ENCODE results near the gene GRM4.

GRM4 gene

GRCh38 chr6:34096193-34096592, 49.7 kb downstream of the GRM4 start:
- H3K9me3 Mint-ChIP-seq: no peaks in the 10 kb centered on the region
- no peaks in the 10 kb centered on the region for H3K36me3 Mint-ChIP-seq (ENCODE audit: low read depth)
- peaks cover 13% of the 10 kb centered on the region for H3K27me3 Mint-ChIP-seq (ENCODE audit: low read depth)
- H3K27ac Mint-ChIP-seq: no peak overlapping the region
- no peaks in the 10 kb centered on the region for H3K4me1 Mint-ChIP-seq (ENCODE audit: low read depth)
- no peak overlapping the region for H3K4me3 Mint-ChIP-seq

GRCh38 chr6:34095741-34096140, 50.1 kb downstream of the GRM4 start:
- Mint-ChIP-seq H3K27me3 (ENCODE audit: low read depth) (peaks cover 13% of the 10 kb centered on the region), H3K4me1 (ENCODE audit: low read depth) (no peaks in the 10 kb centered on the region)

GRCh38 chr6:34095136-34095505, 50.8 kb downstream of the GRM4 start:
- H3K27ac Mint-ChIP-seq: no peak overlapping the region
- H3K36me3 Mint-ChIP-seq (ENCODE audit: low read depth): no peaks in the 10 kb centered on the region
- H3K4me3 Mint-ChIP-seq: no peak overlapping the region
- no peaks in the 10 kb centered on the region for H3K4me1 Mint-ChIP-seq (ENCODE audit: low read depth)
- no peaks in the 10 kb centered on the region for H3K9me3 Mint-ChIP-seq
- peaks cover 13% of the 10 kb centered on the region for H3K27me3 Mint-ChIP-seq (ENCODE audit: low read depth)

More at GRCh38 chr6:34095741-34096140, 50.1 kb downstream of the GRM4 start:
- Mint-ChIP-seq H3K36me3 (ENCODE audit: low read depth) (no peaks in the 10 kb centered on the region), H3K9me3 (no peaks in the 10 kb centered on the region), H3K27ac (no peak overlapping the region), H3K4me3 (no peak overlapping the region)

- Mint-ChIP-seq H3K27me3 (ENCODE audit: low read depth) (peaks cover 13% of the 10 kb centered on the region), H3K4me1 (ENCODE audit: low read depth) (no peaks in the 10 kb centered on the region), H3K4me3 (no peak overlapping the region), H3K36me3 (ENCODE audit: low read depth) (no peaks in the 10 kb centered on the region), H3K9me3 (no peaks in the 10 kb centered on the region), H3K27ac (no peak overlapping the region)
These were observed 51.3 kb downstream of the GRM4 start for GRCh38 chr6:34094474-34095135.

GRCh38 chr6:34093854-34094430, 51.9 kb downstream of the GRM4 start:
- Mint-ChIP-seq H3K9me3 (no peaks in the 10 kb centered on the region), H3K4me3 (no peak overlapping the region), H3K27ac (no peak overlapping the region), H3K36me3 (ENCODE audit: low read depth) (no peaks in the 10 kb centered on the region), H3K4me1 (ENCODE audit: low read depth) (no peaks in the 10 kb centered on the region), H3K27me3 (ENCODE audit: low read depth) (peaks cover 13% of the 10 kb centered on the region)

GRCh38 chr6:34093206-34093605, 52.7 kb downstream of the GRM4 start:
- Mint-ChIP-seq H3K27me3 (ENCODE audit: low read depth) (peaks cover 13% of the 10 kb centered on the region), H3K36me3 (ENCODE audit: low read depth) (no peaks in the 10 kb centered on the region), H3K4me3 (no peak overlapping the region), H3K27ac (no peak overlapping the region), H3K9me3 (no peaks in the 10 kb centered on the region), H3K4me1 (ENCODE audit: low read depth) (no peaks in the 10 kb centered on the region)

- Mint-ChIP-seq H3K36me3 (ENCODE audit: low read depth) (no peaks in the 10 kb centered on the region), H3K9me3 (no peaks in the 10 kb centered on the region), H3K4me3 (no peak overlapping the region), H3K27me3 (ENCODE audit: low read depth) (peaks cover 13% of the 10 kb centered on the region), H3K4me1 (ENCODE audit: low read depth) (no peaks in the 10 kb centered on the region), H3K27ac (no peak overlapping the region)
These were observed 53.3 kb downstream of the GRM4 start for GRCh38 chr6:34092631-34093030.

GRCh38 chr6:34090935-34091334, 55.0 kb downstream of the GRM4 start:
- Mint-ChIP-seq H3K4me3 (no peak overlapping the region), H3K27ac (no peak overlapping the region), H3K4me1 (ENCODE audit: low read depth) (no peaks in the 10 kb centered on the region), H3K9me3 (no peaks in the 10 kb centered on the region), H3K27me3 (ENCODE audit: low read depth) (peaks cover 8% of the 10 kb centered on the region), H3K36me3 (ENCODE audit: low read depth) (no peaks in the 10 kb centered on the region)

GRCh38 chr6:34090529-34090928, 55.4 kb downstream of the GRM4 start:
- H3K27me3 Mint-ChIP-seq (ENCODE audit: low read depth): peaks cover 7% of the 10 kb centered on the region
- H3K9me3 Mint-ChIP-seq: no peaks in the 10 kb centered on the region
- no peaks in the 10 kb centered on the region for H3K4me1 Mint-ChIP-seq (ENCODE audit: low read depth)
- no peaks in the 10 kb centered on the region for H3K36me3 Mint-ChIP-seq (ENCODE audit: low read depth)
- H3K4me3 Mint-ChIP-seq: no peak overlapping the region
- H3K27ac Mint-ChIP-seq: no peak overlapping the region

GRCh38 chr6:34086558-34086957, 59.3 kb downstream of the GRM4 start:
- Mint-ChIP-seq H3K4me3 (no peak overlapping the region), H3K9me3 (no peaks in the 10 kb centered on the region), H3K4me1 (ENCODE audit: low read depth) (no peaks in the 10 kb centered on the region), H3K36me3 (ENCODE audit: low read depth) (no peaks in the 10 kb centered on the region), H3K27ac (no peak overlapping the region), H3K27me3 (ENCODE audit: low read depth) (no peaks in the 10 kb centered on the region)

- Mint-ChIP-seq H3K9me3 (no peaks in the 10 kb centered on the region), H3K27ac (no peak overlapping the region), H3K4me3 (no peak overlapping the region), H3K4me1 (ENCODE audit: low read depth) (no peaks in the 10 kb centered on the region), H3K36me3 (ENCODE audit: low read depth) (no peaks in the 10 kb centered on the region), H3K27me3 (ENCODE audit: low read depth) (no peaks in the 10 kb centered on the region)
These were observed 60.3 kb downstream of the GRM4 start for GRCh38 chr6:34085453-34086170.

GRCh38 chr6:34084591-34085290, 61.1 kb downstream of the GRM4 start:
- H3K27ac Mint-ChIP-seq: no peak overlapping the region
- no peak overlapping the region for H3K4me3 Mint-ChIP-seq
- no peaks in the 10 kb centered on the region for H3K9me3 Mint-ChIP-seq
- no peaks in the 10 kb centered on the region for H3K36me3 Mint-ChIP-seq (ENCODE audit: low read depth)
- H3K27me3 Mint-ChIP-seq (ENCODE audit: low read depth): no peaks in the 10 kb centered on the region
- no peaks in the 10 kb centered on the region for H3K4me1 Mint-ChIP-seq (ENCODE audit: low read depth)

- H3K27me3 Mint-ChIP-seq (ENCODE audit: low read depth): no peaks in the 10 kb centered on the region
- H3K9me3 Mint-ChIP-seq: no peaks in the 10 kb centered on the region
- no peaks in the 10 kb centered on the region for H3K4me1 Mint-ChIP-seq (ENCODE audit: low read depth)
- no peak overlapping the region for H3K4me3 Mint-ChIP-seq
- no peaks in the 10 kb centered on the region for H3K36me3 Mint-ChIP-seq (ENCODE audit: low read depth)
- H3K27ac Mint-ChIP-seq: no peak overlapping the region
These were observed 62.8 kb downstream of the GRM4 start for GRCh38 chr6:34082864-34083626.

- Mint-ChIP-seq H3K9me3 (no peaks in the 10 kb centered on the region), H3K4me3 (no peak overlapping the region), H3K27ac (no peak overlapping the region), H3K4me1 (ENCODE audit: low read depth) (no peaks in the 10 kb centered on the region), H3K36me3 (ENCODE audit: low read depth) (no peaks in the 10 kb centered on the region), H3K27me3 (ENCODE audit: low read depth) (no peaks in the 10 kb centered on the region)
These were observed 63.5 kb downstream of the GRM4 start for GRCh38 chr6:34082348-34082747.

Measured in T-helper 1 cell treated with Interleukin-12 subunit alpha and Interleukin-12 subunit beta and Interleukin-4 antibody, amounts not matched to agents 30 μg/mL and 1 μg/mL, for 36 hours (primary cell).